Muscle layer of colon (tissue), 2 donors: Measurements from ENCODE around the gene MTG2.

ENCODE experiments used
- H3K27ac ChIP-seq: one replicate; pipeline ENCODE4 v1.7.0; 2013; ENCODE audit warnings: low read depth, mild to moderate bottlenecking, low read length, moderate library complexity
- H3K27me3 ChIP-seq, 2 donors: one replicate each; pipeline ENCODE4 v1.7.0; 2013; ENCODE audit warnings: low read length in 2 of 2, mild to moderate bottlenecking in 2 of 2; ENCODE audit not compliant: insufficient read depth in 2 of 2, control insufficient read depth in 1 of 2
- H3K36me3 ChIP-seq: one replicate; pipeline ENCODE4 v1.7.0; 2013; ENCODE audit warnings: mild to moderate bottlenecking, low read length; ENCODE audit not compliant: insufficient read depth
- H3K4me1 ChIP-seq: one replicate; pipeline ENCODE4 v1.7.0; 2013; ENCODE audit warnings: mild to moderate bottlenecking, low read length; ENCODE audit not compliant: insufficient read depth
- H3K4me3 ChIP-seq, 2 donors: one replicate each; pipeline ENCODE4 v1.7.0; 2013; ENCODE audit warnings: low read length in 2 of 2, low read depth in 1 of 2, mild to moderate bottlenecking in 1 of 2, moderate library complexity in 1 of 2
- H3K9ac ChIP-seq: one replicate; pipeline ENCODE4 v1.7.0; 2013; ENCODE audit warnings: low read length
- H3K9me3 ChIP-seq: one replicate; pipeline ENCODE4 v1.7.0; 2013; ENCODE audit warnings: mild to moderate bottlenecking, low read length
- donor health status: abdominal sarcoma.
- donor health status: Adenocarcinoma of cecum.

The MTG2 gene

GRCh38 chr20:62212299-62212698 lies 29.5 kb downstream of the MTG2 start:
- H3K4me1 ChIP-seq, result no peaks in the 10 kb centered on the region
- H3K27ac ChIP-seq, result no peak overlapping the region
- H3K4me3 ChIP-seq, result no peak overlapping the region
- no peaks in the 10 kb centered on the region for H3K9me3 ChIP-seq
- peaks cover 0 to 60% of the 10 kb centered on the region in 2 donors for H3K27me3 ChIP-seq
- no peak overlapping the region for H3K9ac ChIP-seq
- H3K36me3 ChIP-seq, result no peaks in the 10 kb centered on the region

- no peaks in the 10 kb centered on the region for H3K9me3 ChIP-seq
- H3K4me1 ChIP-seq, result no peaks in the 10 kb centered on the region
- H3K27ac ChIP-seq, result no peak overlapping the region
- no peak overlapping the region for H3K4me3 ChIP-seq
- peaks cover 0 to 77% of the 10 kb centered on the region in 2 donors for H3K27me3 ChIP-seq
- no peaks in the 10 kb centered on the region for H3K36me3 ChIP-seq
- H3K9ac ChIP-seq, result no peak overlapping the region
These were observed 31.2 kb downstream of the MTG2 start for GRCh38 chr20:62214067-62214466.

- H3K27ac ChIP-seq, result no peak overlapping the region
- peaks cover 0 to 73% of the 10 kb centered on the region in 2 donors for H3K27me3 ChIP-seq
- H3K9ac ChIP-seq, result no peak overlapping the region
- no peaks in the 10 kb centered on the region for H3K9me3 ChIP-seq
- H3K36me3 ChIP-seq, result no peaks in the 10 kb centered on the region
- no peak overlapping the region for H3K4me3 ChIP-seq
- no peaks in the 10 kb centered on the region for H3K4me1 ChIP-seq
These were observed 32.5 kb downstream of the MTG2 start for GRCh38 chr20:62215020-62215990.

- no peak overlapping the region for H3K4me3 ChIP-seq
- H3K9ac ChIP-seq, result no peak overlapping the region
- H3K27me3 ChIP-seq, result peaks cover 0 to 73% of the 10 kb centered on the region in 2 donors
- H3K4me1 ChIP-seq, result no peaks in the 10 kb centered on the region
- H3K27ac ChIP-seq, result no peak overlapping the region
- no peaks in the 10 kb centered on the region for H3K36me3 ChIP-seq
- no peaks in the 10 kb centered on the region for H3K9me3 ChIP-seq
These were observed 33.3 kb downstream of the MTG2 start for GRCh38 chr20:62215991-62216635.

- peaks cover 0 to 73% of the 10 kb centered on the region in 2 donors for H3K27me3 ChIP-seq
- no peak overlapping the region for H3K9ac ChIP-seq
- H3K9me3 ChIP-seq, result no peaks in the 10 kb centered on the region
- H3K4me1 ChIP-seq, result no peaks in the 10 kb centered on the region
- H3K4me3 ChIP-seq, result no peak overlapping the region
- H3K27ac ChIP-seq, result no peak overlapping the region
- no peaks in the 10 kb centered on the region for H3K36me3 ChIP-seq
These were observed 34.1 kb downstream of the MTG2 start for GRCh38 chr20:62216636-62217566.

- no peak overlapping the region for H3K27ac ChIP-seq
These were observed 35.3 kb downstream of the MTG2 start for GRCh38 chr20:62217913-62218773.

GRCh38 chr20:62219101-62219991 lies 36.5 kb downstream of the MTG2 start:
- peaks cover 9 to 79% of the 10 kb centered on the region in 2 donors for H3K27me3 ChIP-seq
- H3K4me1 ChIP-seq, result no peaks in the 10 kb centered on the region
- H3K27ac ChIP-seq, result no peak overlapping the region
- no peak overlapping the region for H3K9ac ChIP-seq
- no peaks in the 10 kb centered on the region for H3K9me3 ChIP-seq
- H3K4me3 ChIP-seq, result no peak overlapping the region
- no peaks in the 10 kb centered on the region for H3K36me3 ChIP-seq

More at GRCh38 chr20:62217913-62218773, 35.3 kb downstream of the MTG2 start:
- Histone ChIP-seq H3K27me3 (peaks cover 9 to 78% of the 10 kb centered on the region in 2 donors), H3K4me3 (no peak overlapping the region), H3K9ac (no peak overlapping the region), H3K9me3 (no peaks in the 10 kb centered on the region), H3K4me1 (no peaks in the 10 kb centered on the region), H3K36me3 (no peaks in the 10 kb centered on the region)

GRCh38 chr20:62219992-62220665 lies 37.3 kb downstream of the MTG2 start, which contains the start of gene HRH3:
HRH3 (minus strand) TSS chr20:62220278; CDS start chr20:62219970, 308 bp downstream.
- H3K9ac ChIP-seq, result no peak within 1 kb of the TSS
- no peaks in the 10 kb centered on the region for H3K9me3 ChIP-seq
- H3K36me3 ChIP-seq, result no peaks in the 10 kb centered on the region
- H3K27ac ChIP-seq, result no peak within 1 kb of the TSS
- no peaks in the 10 kb centered on the region for H3K4me1 ChIP-seq
- H3K27me3 ChIP-seq, result peaks cover 9 to 71% of the 10 kb centered on the region in 2 donors
- no peak within 1 kb of the TSS for H3K4me3 ChIP-seq

- H3K4me1 ChIP-seq, result no peaks in the 10 kb centered on the region
- no peak overlapping the region for H3K27ac ChIP-seq
- H3K36me3 ChIP-seq, result no peaks in the 10 kb centered on the region
- no peaks in the 10 kb centered on the region for H3K9me3 ChIP-seq
- no peak overlapping the region for H3K4me3 ChIP-seq
- H3K27me3 ChIP-seq, result peaks cover 9 to 71% of the 10 kb centered on the region in 2 donors
- H3K9ac ChIP-seq, result no peak overlapping the region
These were observed 38.1 kb downstream of the MTG2 start for GRCh38 chr20:62220666-62221568.
